Keratinocyte (primary cell): ENCODE data around the gene MICA. TPM values are rescaled to one million over a fixed set of nuclear protein-coding genes. Genes with fewer than 3 reads are reported as not detected.

Experiments used
- DNase-seq: peaks from one replicate; pipeline ENCODE4 v3.0.0-alpha.2; 2011; ENCODE audit warnings: low read depth, missing footprints, low spot score
- FAIRE-seq: peaks from 2 replicates; lab custom pipeline; 2011; peaks lifted over from hg19 to GRCh38; lab: Jason Lieb, UNC
- H2AFZ ChIP-seq: 2 replicates; pipeline ENCODE4 v1.6.0; 2012; ENCODE audit warnings: low read length, control low read depth, inconsistent platforms; ENCODE audit not compliant: control insufficient read depth
- H3K27ac ChIP-seq: 2 replicates; pipeline ENCODE4 v1.5.1; 2011; ENCODE audit warnings: low read length; ENCODE audit not compliant: control insufficient read depth, insufficient read depth
- H3K27me3 ChIP-seq: 3 replicates; pipeline ENCODE4 v1.6.0; 2011; ENCODE audit warnings: low read length; ENCODE audit not compliant: control insufficient read depth, insufficient read depth; ENCODE audit errors: extremely low read depth
- H3K36me3 ChIP-seq, 2 experiments: 2 replicates in 1 of 2; 3 replicates in 1 of 2; pipeline ENCODE4 v1.5.1; 2011; ENCODE audit warnings: low read length in 2 of 2, mild to moderate bottlenecking in 1 of 2; ENCODE audit not compliant: control insufficient read depth in 2 of 2, insufficient read depth in 2 of 2; ENCODE audit errors: extremely low read depth in 1 of 2
- H3K4me1 ChIP-seq: 3 replicates; pipeline ENCODE4 v1.5.1; 2011; ENCODE audit warnings: low read length; ENCODE audit not compliant: control insufficient read depth, insufficient read depth; ENCODE audit errors: extremely low read depth
- H3K4me2 ChIP-seq: 3 replicates; pipeline ENCODE4 v1.6.0; 2011; ENCODE audit warnings: low read depth, low read length; ENCODE audit not compliant: control insufficient read depth, insufficient read depth; ENCODE audit errors: extremely low read depth
- H3K4me3 ChIP-seq, 3 experiments: fragments of 200-600 bp in 1 of 3; sonication (generic) in 1 of 3; 2 replicates in 2 of 3; 3 replicates in 1 of 3; pipeline ENCODE4 v1.5.1; 2011 to 2016; ENCODE audit warnings: low read length in 3 of 3, mild to moderate bottlenecking in 3 of 3, control low read depth in 2 of 3, inconsistent platforms in 1 of 3, low read depth in 1 of 3, mixed read lengths in 1 of 3, mixed run types in 1 of 3, moderate library complexity in 1 of 3; ENCODE audit not compliant: control insufficient read depth in 2 of 3, insufficient read depth in 2 of 3; ENCODE audit errors: extremely low read depth in 1 of 3
- H3K79me2 ChIP-seq: 2 replicates; pipeline ENCODE4 v1.6.0; 2012; ENCODE audit warnings: low read length; ENCODE audit not compliant: control insufficient read depth, insufficient read depth
- H3K9ac ChIP-seq: 3 replicates; pipeline ENCODE4 v1.6.0; 2011; ENCODE audit warnings: low read length; ENCODE audit not compliant: control insufficient read depth, insufficient read depth; ENCODE audit errors: extremely low read depth
- H3K9me1 ChIP-seq: 3 replicates; pipeline ENCODE4 v1.6.0; 2011; ENCODE audit warnings: low read length; ENCODE audit not compliant: control insufficient read depth, insufficient read depth; ENCODE audit errors: extremely low read depth
- H3K9me3 ChIP-seq: 2 replicates; pipeline ENCODE4 v1.5.1; 2012; ENCODE audit warnings: low read depth, low read length; ENCODE audit not compliant: control insufficient read depth
- H4K20me1 ChIP-seq: 3 replicates; pipeline ENCODE4 v1.6.0; 2011; ENCODE audit warnings: low read length; ENCODE audit not compliant: control insufficient read depth, insufficient read depth; ENCODE audit errors: extremely low read depth
- EZH2 ChIP-seq: IDR thresholded peaks from one replicate; pipeline ENCODE4 v1.6.1; 2012; ENCODE audit warnings: inconsistent platforms, mild to moderate bottlenecking, low read length, moderate library complexity
- dilution Hi-C: fragments of 300-500 bp; cut with MboI; formaldehyde crosslinking; loops from one replicate; pipeline ENCODE4 v1.7.0; 2020; ENCODE audit warnings: low sequenced_read_pairs; ENCODE audit not compliant: extremely low pct_ligation_motif_present
- polyA plus RNA-seq, 5 experiments: library from polyadenylated mRNA; depleted of rRNA in 3 of 5; stranded (reverse) in 3 of 5; stranded (forward) in 1 of 5; unstranded in 1 of 5; fragments of >200 nt; gene quantifications; 1 replicate in 1 of 5; 2 replicates in 3 of 5; 3 replicates in 1 of 5; pipeline versions ENCODE4 v1.2.1 to v1.2.3, GENCODE V29; 2011 to 2012; ENCODE audit warnings: missing spikeins in 2 of 5, low read depth in 1 of 5, low replicate concordance in 1 of 5
- TF ChIP-seq, protein P1 (sequence below), 3 experiments: IDR thresholded peaks in 1 of 3; conservative IDR thresholded peaks in 1 of 3; optimal IDR thresholded peaks in 1 of 3; 2 replicates in 2 of 3; 3 replicates in 1 of 3; pipeline versions ENCODE3 to v1.5.1; 2011; ENCODE audit warnings: low read length in 3 of 3, mild to moderate bottlenecking in 3 of 3, moderate library complexity in 2 of 3, control low read depth in 1 of 3, inconsistent platforms in 1 of 3; ENCODE audit not compliant: insufficient read depth in 2 of 3; ENCODE audit errors: extremely low read depth in 1 of 3

MICA gene
- polyA plus RNA-seq, 1 donor (not counting 4 experiments of a cell fraction or from before 2014, with no cell fraction given), result 59.9 TPM

DNA sequence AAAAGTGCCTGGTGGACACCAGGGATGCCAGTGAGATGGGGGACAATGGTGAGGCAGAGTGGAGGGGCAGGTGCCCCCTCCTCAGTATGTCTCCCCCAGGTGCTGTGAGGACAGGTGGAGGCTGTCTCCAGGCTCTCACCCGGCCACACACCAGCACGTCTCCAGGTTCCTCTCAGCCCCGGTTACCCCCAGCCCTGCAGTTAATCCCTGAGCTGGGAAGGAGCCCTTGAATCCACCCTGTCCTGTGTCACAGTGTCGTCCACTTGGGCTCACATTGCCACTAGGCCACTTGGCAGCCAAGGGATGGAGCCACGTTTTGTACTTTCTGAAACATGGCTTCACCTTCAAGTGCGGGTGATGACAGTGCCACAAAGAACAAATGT, 24.7 kb upstream of the MICA start:
- no peak for FAIRE-seq
- TF ChIP-seq, protein P1, sequence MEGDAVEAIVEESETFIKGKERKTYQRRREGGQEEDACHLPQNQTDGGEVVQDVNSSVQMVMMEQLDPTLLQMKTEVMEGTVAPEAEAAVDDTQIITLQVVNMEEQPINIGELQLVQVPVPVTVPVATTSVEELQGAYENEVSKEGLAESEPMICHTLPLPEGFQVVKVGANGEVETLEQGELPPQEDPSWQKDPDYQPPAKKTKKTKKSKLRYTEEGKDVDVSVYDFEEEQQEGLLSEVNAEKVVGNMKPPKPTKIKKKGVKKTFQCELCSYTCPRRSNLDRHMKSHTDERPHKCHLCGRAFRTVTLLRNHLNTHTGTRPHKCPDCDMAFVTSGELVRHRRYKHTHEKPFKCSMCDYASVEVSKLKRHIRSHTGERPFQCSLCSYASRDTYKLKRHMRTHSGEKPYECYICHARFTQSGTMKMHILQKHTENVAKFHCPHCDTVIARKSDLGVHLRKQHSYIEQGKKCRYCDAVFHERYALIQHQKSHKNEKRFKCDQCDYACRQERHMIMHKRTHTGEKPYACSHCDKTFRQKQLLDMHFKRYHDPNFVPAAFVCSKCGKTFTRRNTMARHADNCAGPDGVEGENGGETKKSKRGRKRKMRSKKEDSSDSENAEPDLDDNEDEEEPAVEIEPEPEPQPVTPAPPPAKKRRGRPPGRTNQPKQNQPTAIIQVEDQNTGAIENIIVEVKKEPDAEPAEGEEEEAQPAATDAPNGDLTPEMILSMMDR (optimal IDR thresholded peaks at IDR 0.05 in 1 of 3, IDR thresholded peaks at IDR 0.05 in 1 of 3, conservative IDR thresholded peaks at IDR 0.05 in 1 of 3; ENCODE audit: extremely low read depth in 1 of 3, insufficient read depth in 2 of 3, low read length in 3 of 3), result no peak
- TF ChIP-seq EZH2, result no peak

DNA sequence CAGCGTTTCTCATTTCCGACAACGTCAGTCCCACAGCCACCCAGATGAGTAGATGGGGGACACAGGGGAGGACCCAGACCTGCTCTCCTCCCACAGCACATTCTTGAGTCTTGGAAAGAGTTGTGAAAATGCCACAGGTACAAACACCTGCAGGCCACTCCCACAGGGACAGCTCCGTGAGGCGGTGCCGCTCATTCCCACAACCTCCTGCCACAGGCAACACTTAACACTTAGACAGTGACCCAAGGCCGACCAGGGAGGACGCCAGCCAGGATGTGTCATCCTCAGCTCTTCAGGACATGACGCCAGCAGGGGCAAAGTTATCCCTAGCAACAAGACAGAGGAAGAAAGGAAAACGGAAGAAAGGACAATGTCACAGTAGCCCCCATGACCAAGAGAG, 23.5 kb upstream of the MICA start:
- Histone ChIP-seq H3K4me1 (peaks cover 3% of the 10 kb centered on the region), H3K9me3 (no peaks in the 10 kb centered on the region), H4K20me1 (no peaks in the 10 kb centered on the region), H3K36me3 (no peaks in the 10 kb centered on the region), H3K4me2 (no peak overlapping the region), H3K4me3 (no peak overlapping the region), H3K9me1 (no peaks in the 10 kb centered on the region), H3K79me2 (no peaks in the 10 kb centered on the region), H3K9ac (no peak overlapping the region), H3K27me3 (peaks cover 24% of the 10 kb centered on the region), H2AFZ (no peak overlapping the region), H3K27ac (no peak overlapping the region)
- no peak for FAIRE-seq
- dilution Hi-C loops, result no loop called here
- no peak for DNase-seq
- no peak for TF ChIP-seq EZH2
- TF ChIP-seq, protein P1 (optimal IDR thresholded peaks at IDR 0.05 in 1 of 3, IDR thresholded peaks at IDR 0.05 in 1 of 3, conservative IDR thresholded peaks at IDR 0.05 in 1 of 3; ENCODE audit: extremely low read depth in 1 of 3, insufficient read depth in 2 of 3, low read length in 3 of 3), result no peak

More for the DNA sequence above, 24.7 kb upstream of the MICA start:
- Histone ChIP-seq H3K9me3 (no peaks in the 10 kb centered on the region), H4K20me1 (no peaks in the 10 kb centered on the region), H3K79me2 (no peaks in the 10 kb centered on the region), H3K27me3 (peaks cover 24% of the 10 kb centered on the region), H3K4me3 (no peak overlapping the region), H3K36me3 (no peaks in the 10 kb centered on the region), H3K4me1 (peaks cover 3% of the 10 kb centered on the region), H3K27ac (no peak overlapping the region), H2AFZ (no peak overlapping the region), H3K4me2 (no peak overlapping the region), H3K9ac (no peak overlapping the region), H3K9me1 (no peaks in the 10 kb centered on the region)
- no peak for DNase-seq
- dilution Hi-C loops, result no loop called here
